Glomerular visceral epithelial cell (primary cell): ENCODE data around the gene TMEM220.
"Not testable (repeated sequence)": the region's sequence is repeated elsewhere in the genome, so short reads cannot be mapped to it uniquely, and the experiment has no call there.

Experiments used
- DNase-seq: peaks from one replicate; pipeline ENCODE4 v3.0.0-alpha.2; 2016; ENCODE audit errors: extremely low spot score

TMEM220 gene

GRCh38 chr17:10728331-10728892, 1.4 kb downstream of the TMEM220 start:
- DNase-seq, result no peak

DNA sequence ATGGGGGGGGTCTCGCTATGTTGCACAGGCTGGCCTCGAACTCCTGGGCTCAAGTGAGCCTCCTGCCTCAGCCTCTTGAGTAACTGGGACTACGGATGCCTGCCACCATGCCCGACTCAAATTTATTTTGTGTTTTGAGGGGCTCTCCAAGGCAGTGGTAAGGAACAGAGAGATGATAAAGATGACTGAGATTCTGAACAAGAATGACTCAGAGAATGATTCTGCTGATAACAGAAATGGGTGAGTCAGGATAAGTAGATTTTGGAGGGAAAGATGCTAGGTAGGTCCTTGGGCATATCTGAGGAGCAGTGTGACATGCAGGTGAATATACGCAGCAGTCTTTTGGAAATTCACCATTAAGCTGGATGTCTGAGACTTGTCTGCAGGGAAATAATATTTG, 2.6 kb downstream of the TMEM220 start:
- DNase-seq, result no peak

DNA sequence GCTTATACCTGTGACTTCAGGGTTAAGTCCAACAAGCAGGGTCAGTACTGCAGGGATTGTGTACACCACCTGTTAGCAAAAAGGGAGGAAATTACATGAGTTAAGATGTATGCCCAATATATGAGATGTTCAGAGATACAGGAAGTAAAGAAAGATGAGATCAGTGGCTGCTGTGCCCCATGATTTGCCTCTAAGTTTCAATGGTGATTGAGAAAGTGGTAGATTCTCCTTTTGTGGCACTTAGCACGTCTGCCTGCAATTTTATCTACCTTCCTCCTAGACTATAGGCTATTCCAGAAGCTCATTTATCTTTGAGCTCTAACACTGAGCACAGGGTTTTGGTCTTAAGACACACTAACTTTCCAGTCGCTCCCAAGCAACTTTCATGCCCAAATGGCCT, 3.6 kb downstream of the TMEM220 start:
- DNase-seq, result no peak

DNA sequence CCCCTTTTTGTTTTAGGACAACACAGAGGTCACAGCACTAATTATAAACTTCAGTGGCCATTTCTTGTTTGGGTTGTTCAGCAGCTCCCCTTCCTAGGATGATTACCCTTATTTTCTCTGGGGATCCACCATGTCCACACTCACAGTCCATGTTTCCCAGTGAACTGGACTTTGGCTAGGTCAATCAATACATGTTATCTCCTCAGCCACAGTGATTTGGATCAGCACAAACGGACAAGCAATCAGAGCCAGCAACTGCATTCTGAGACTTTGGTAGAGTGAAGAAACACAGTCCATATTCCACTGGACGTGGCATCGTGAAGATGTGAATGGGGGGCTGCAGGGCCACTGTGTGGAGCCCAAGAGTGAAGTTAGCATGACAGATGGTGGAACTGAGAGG, 4.6 kb downstream of the TMEM220 start:
- DNase-seq, result no peak

DNA sequence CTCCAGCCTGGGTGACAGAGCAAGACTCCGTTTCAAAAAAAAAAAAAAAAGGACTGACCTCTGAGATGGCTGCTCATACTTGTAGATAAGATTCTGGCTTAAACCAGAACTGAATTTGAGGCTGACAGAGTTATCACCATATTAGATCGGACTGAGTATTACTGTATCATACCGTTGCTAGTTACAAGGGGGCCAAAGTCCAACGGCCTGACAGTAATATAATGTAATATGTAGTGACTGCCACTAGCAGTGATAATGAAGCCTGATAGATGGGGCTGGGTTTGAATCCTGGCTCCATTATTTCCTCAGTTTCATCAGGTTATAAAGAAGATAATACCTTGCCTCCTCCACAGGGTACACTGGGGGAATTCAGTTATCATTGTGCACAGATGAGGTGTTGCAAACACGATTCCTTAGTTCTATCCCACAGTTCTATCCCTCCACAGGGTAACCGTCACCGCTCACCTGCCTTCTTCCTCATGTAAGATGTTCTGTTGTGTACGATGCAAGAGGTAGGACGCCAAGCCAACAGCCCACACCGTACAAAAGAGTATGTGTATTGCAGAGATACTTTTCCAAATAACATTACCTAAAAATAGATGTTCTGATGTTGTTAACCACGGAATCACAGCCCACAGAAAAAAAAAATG, 5.2 kb downstream of the TMEM220 start:
- no peak for DNase-seq

- DNase-seq, result no peak
These were observed 11.3 kb downstream of the TMEM220 start for GRCh38 chr17:10718547-10718946.

DNA sequence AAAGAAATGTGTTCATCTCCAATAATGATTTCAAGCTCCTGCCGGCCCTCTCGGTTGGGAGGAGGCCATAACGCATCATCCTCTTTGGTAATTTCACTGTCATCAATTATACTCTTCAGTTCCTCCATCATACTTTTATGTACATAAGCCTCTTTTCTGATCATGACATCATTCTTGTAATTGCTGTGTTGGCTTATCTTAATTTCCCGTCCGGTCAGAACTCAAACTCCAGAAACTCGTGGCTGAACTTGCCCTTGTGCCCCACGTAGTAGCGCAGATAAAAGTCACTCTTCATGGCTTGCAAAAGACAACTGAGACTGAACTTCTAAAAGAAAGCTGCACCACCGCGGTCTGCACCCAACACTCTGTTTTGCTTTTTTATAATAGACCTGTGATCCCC, 13.6 kb downstream of the TMEM220 start:
- DNase-seq, result no peak

DNA sequence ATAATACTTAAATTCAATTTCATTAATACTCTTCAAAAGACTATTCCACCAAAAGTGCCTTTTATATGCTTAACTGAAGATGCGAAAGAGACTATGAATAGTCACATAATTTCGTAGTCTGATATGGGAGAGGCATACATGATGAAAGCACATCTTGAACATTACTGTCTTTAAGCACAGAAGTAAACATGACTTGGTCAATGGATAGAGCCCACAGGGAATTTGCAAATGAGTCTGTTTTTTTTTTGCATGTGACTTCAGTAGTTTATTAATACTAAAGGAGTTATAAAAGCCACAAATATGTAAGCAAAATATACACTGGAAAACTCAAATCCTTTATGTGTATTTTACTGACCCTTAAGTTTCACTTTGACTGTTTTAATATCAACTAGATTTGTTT, 16.5 kb downstream of the TMEM220 start:
- DNase-seq, result no peak

DNA sequence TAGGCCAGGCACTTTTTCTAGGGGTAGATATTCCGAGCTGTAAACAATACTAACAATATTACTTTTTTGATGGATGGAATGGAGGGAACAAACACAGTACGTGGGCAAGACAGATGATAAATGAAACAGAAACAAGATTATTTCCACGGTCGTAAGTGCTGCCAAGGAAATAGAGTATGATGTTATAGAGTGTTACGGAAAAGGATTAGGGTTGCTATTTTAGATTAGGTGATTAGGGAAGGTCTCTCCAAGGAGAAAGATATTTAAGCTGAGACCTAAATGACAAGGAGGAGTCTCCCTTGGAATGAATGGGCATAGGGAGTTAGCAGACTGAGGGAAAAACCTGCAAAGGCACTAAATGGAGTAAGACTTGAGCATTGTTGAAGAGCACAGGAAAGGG, 24.1 kb downstream of the TMEM220 start:
- no peak for DNase-seq

DNA sequence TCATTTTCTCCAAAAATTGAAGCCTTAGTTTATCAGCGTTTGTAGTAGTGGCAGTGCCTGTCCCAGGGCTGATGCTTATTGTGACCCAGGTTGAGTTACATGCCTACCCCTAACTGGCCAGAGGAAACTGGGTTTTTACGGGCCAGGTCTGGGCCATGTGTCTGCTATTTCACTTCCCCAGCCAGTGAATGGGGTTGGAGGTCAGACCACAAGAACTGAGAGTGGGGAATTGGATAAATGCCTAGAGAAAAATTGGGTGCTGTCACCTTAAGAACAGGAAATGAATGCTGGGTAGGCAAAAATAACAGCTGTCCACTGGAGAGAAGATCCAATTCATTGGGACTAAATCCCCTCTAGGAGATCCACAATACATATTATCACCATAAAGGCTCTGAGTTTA, 27.2 kb downstream of the TMEM220 start:
- peak; percentile 6 for DNase-seq

DNA sequence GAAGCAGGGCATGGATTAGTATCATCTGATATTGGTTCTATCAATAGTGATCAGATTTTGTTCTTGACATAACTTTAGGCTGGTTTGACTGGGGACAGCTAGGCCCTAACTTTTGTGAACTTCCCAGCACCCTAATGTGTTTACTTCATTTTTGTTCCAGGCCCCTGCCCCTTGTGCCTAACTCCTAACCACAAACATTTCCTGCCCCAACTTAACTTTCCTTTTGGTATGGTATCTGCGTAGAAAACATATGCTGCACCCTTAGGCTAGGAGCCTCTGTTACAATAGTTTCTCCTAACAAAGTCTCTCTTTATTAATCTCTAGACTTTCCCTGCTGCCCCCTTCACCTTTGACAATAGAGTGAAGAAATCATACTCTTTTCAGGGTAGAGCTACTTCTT, 30.0 kb downstream of the TMEM220 start:
- no peak for DNase-seq

GRCh38 chr17:10698096-10698818, 31.6 kb downstream of the TMEM220 start:
- DNase-seq, result peak; percentile 5

- DNase-seq, result peak; percentile 94
These were observed 32.4 kb downstream of the TMEM220 start, which contains the start of the genes ADPRM and SCO1 for GRCh38 chr17:10697092-10698081. ADPRM (plus strand) TSS chr17:10697594; CDS start chr17:10704927, 7,333 bp downstream. SCO1 (minus strand) TSS chr17:10697533; CDS start chr17:10697507, 26 bp downstream.

GRCh38 chr17:10695875-10696407, 33.9 kb downstream of the TMEM220 start:
- not testable (repeated sequence) for DNase-seq

GRCh38 chr17:10687499-10687898, 42.3 kb downstream of the TMEM220 start:
- DNase-seq, result no peak

GRCh38 chr17:10683853-10684252, 46.0 kb downstream of the TMEM220 start:
- DNase-seq, result no peak

GRCh38 chr17:10681866-10682446, 47.9 kb downstream of the TMEM220 start:
- no peak for DNase-seq

DNA sequence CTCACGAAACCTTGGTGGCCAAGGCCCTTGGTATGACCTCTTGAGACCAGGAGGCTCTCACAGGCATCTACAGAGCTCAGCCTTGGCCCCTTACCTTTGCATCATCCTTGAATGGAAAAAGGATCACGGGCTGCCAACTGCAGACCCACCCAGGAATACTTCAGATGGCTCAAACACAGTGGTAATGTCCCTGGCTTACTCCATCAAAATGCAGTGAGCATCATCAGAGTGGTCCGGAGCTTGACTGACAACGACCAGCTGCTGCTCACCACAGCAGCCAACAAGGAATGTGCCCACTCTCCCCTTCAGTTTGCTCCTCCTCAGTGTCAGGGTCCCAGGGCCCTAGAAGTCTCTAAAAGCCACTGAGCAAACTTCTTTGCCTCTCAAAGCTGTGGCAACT, 55.1 kb downstream of the TMEM220 start:
- no peak for DNase-seq

DNA sequence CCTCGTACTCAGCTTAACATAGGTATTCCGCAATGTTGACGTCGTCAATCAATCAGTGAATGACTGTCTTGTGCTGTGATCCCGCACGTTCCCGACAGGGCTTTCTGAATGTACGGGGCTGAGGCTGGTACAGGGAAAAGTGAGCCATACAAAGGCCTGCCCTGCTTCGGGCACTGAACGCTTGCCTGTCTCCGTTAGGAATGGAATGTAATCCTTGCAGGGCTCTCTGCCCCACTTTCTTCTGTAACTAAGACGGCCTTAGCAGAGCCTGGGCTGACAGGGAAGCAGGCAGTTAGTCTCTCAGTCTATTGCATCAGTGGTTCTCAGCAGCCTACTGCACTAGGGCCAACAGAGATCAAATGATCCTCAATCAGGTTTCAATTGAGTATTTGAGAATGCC, 56.5 kb downstream of the TMEM220 start:
- DNase-seq, result no peak

GRCh38 chr17:10668775-10669174, 61.0 kb downstream of the TMEM220 start:
- no peak for DNase-seq

DNA sequence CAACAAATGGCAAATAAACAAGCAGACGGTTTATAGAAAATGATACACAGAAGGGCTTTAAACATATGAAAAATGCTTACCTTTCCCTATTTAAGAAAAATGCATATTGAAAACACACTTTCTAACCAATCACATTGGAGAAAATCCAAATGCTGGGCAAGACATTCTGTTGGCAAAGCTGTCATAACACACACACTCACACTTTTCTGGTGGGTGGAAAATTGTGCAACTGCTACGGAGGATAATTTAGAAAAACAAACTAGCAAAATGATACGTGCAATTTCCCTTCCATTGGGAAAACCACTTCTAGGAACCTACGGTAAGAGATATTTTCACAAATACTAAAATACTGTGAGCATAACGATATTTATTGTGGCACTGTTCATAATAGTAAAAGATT, 62.9 kb downstream of the TMEM220 start:
- DNase-seq, result no peak
